SH-SY5Y (cell line): ENCODE results near the gene NCOA1.

Experiments used
- GATA2 ChIP-seq: IDR thresholded peaks from 2 replicates; pipeline ENCODE4 v1.6.1; 2011; ENCODE audit warnings: mild to moderate bottlenecking, low read depth, low read length
- GATA3 ChIP-seq: IDR thresholded peaks from 2 replicates; pipeline ENCODE4 v1.6.1; 2011; ENCODE audit warnings: low read depth, mild to moderate bottlenecking, low read length, moderate library complexity

DNA sequence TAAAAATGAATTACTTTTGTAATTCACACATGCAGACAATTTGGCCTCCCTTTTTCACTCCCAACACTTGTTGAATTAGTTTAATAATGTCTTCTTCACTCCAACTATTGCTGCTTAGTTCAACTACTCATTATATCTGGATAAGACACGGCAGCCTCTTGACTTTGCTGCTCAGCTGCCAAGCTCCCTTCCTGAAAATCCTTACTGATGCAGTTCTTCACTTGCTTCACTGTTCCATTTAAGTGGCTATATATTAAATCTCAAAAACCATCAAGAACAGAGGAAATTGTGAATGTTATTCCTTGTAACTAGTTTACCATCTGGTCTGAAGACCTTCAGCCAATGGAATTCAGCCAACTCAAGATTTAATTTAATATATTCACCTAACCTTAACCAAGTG lies 127.1 kb downstream of the NCOA1 start:
- TF ChIP-seq GATA2 = no peak
- no peak for TF ChIP-seq GATA3
